ENCODE data around the gene CD19. TPM values are rescaled to one million over a fixed set of nuclear protein-coding genes. Genes with fewer than 3 reads are reported as not detected.
"Not testable (repeated sequence)": the region's sequence is repeated elsewhere in the genome, so short reads cannot be mapped to it uniquely, and the experiment has no call there.

Gene CD19
- not detected in 2 replicates for total RNA-seq
- not detected for polyA plus RNA-seq (2012)

DNA sequence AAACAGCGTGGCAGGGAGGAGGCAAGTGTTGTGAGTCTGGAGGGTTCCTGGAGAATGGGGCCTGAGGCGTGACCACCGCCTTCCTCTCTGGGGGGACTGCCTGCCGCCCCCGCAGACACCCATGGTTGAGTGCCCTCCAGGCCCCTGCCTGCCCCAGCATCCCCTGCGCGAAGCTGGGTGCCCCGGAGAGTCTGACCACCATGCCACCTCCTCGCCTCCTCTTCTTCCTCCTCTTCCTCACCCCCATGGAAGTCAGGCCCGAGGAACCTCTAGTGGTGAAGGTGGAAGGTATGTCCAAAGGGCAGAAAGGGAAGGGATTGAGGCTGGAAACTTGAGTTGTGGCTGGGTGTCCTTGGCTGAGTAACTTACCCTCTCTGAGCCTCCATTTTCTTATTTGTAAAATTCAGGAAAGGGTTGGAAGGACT, at the start of gene CD19:
CD19 (plus strand) TSS at position 171 of the 425 bp plus-strand sequence; CDS start at position 201, 30 bp downstream.
- no peak for DNase-seq (ENCODE audit: low read depth)

- DNase-seq (ENCODE audit: low read depth), result peak; percentile 53
Observed at GRCh38 chr16:28882551-28883160, 49.1 kb upstream of the CD19 start.

DNA sequence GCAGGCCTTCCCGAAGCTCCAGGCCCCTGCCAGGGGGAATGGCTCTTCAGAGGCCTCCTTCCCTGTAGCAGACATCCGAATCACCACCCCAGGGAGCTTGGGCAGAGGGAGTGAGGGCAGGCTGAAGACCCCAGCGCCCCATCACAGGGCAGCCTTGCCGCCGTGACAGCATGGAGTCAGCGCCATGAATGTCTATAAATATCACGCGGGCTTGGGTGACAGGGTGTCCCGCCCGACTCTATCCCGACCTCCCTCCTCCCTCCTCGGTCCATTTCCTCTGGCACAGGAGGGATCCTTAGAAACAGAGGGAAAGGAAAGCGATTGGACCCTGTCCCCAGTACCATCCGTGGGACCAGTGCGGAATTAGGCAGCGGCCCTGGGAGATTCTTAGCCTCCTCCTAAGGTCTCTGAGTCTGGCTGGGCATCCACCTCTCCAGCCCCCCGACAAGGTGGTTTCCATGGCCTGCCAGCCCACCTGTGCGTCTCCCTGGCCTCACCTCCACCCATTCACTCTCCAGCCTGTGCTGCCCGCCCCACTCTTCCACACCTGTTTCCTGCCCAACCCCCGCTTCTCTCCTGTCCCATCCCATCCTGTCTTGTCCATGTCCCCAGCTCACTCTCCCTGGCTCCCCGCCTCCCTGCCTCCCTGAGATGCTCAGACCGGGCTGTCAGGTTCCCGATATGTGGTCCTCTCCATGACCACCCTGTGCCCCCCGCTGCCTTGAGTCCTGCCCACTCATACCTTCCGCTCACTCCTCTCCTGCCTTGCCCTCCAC, 48.4 kb upstream of the CD19 start:
- no peak for DNase-seq (ENCODE audit: low read depth)

GRCh38 chr16:28884045-28884444, 47.7 kb upstream of the CD19 start:
- DNase-seq (ENCODE audit: low read depth), result no peak

GRCh38 chr16:28886945-28887344, 44.8 kb upstream of the CD19 start:
- no peak for DNase-seq (ENCODE audit: low read depth)

DNA sequence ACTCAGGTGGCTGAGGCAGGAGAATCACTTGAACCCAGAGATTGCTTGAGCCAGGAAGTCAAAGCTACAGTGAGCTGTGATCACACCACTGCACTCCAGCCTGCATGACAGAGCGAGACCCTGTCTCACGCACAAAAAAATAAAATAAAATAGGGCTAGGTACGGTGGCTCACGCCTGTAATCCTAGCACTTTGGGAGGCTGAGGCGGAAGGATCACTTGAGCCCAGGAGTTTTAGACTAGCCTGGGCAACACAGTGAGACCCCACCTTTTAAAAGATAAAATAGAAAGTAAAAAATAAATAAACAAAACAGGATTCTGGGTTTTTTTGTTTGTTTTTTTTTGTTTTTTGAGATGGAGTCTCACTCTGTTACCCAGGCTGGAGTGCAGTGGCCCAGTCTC, 41.4 kb upstream of the CD19 start:
- not testable (repeated sequence) for DNase-seq (ENCODE audit: low read depth)

GRCh38 chr16:28891964-28892890, 39.5 kb upstream of the CD19 start:
- DNase-seq (ENCODE audit: low read depth), result peak; percentile 45

- no peak for DNase-seq (ENCODE audit: low read depth)
Observed at GRCh38 chr16:28893291-28893690, 38.5 kb upstream of the CD19 start.

- no peak for DNase-seq (ENCODE audit: low read depth)
Observed at GRCh38 chr16:28895609-28896008, 36.2 kb upstream of the CD19 start.

DNA sequence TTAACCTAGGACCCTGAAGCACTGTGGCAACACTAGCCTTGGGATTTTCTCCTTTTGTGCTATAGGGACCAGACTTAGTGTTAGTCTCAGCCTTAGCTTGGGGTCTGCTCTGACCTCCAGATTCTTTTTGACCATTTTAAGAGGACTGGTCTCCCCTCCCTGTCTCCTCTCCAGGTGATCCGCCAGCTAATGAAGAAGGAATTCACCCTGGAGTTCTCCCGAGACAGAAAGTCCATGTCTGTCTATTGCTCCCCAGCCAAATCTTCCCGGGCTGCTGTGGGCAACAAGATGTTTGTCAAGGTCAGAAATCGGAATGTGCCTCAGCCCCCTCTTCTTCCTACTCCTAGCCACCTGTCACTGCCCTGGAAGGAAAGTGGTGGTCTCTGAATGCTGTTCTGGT, 33.9 kb upstream of the CD19 start:
- no peak for DNase-seq (ENCODE audit: low read depth)

DNA sequence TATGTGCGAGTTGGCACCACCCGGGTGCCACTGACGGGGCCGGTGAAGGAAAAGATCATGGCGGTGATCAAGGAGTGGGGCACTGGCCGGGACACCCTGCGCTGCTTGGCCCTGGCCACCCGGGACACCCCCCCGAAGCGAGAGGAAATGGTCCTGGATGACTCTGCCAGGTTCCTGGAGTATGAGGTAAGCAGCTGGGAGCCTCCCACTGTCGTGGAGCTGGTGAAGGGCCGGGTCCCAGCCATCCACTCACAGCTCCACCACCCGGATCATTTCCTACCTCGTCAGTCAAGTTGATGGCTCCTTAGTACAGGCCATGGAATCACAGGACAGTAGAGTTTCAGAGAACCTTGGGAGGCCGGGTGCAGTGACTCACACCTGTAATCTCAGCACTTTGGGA, 33.5 kb upstream of the CD19 start:
- DNase-seq (ENCODE audit: low read depth), result no peak

DNA sequence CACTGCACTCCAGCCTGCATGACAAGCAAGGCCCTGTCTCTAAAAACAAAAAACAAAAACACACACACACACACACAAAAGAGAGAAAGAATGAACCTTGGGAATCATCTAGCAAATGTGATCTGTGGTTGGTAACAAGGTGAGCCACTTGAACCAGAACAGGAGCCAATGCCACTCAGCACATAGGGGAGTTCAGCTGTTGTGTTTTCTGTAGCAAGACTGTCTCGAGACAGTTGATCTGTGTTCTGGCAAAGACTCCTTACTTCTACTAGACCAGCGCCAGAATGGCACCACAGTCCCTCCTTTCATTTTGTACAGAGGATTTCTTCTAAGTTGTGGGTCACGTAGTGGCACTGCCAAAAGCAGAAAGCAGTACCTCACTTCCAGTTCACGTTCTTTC, 32.8 kb upstream of the CD19 start:
- no peak for DNase-seq (ENCODE audit: low read depth)

DNA sequence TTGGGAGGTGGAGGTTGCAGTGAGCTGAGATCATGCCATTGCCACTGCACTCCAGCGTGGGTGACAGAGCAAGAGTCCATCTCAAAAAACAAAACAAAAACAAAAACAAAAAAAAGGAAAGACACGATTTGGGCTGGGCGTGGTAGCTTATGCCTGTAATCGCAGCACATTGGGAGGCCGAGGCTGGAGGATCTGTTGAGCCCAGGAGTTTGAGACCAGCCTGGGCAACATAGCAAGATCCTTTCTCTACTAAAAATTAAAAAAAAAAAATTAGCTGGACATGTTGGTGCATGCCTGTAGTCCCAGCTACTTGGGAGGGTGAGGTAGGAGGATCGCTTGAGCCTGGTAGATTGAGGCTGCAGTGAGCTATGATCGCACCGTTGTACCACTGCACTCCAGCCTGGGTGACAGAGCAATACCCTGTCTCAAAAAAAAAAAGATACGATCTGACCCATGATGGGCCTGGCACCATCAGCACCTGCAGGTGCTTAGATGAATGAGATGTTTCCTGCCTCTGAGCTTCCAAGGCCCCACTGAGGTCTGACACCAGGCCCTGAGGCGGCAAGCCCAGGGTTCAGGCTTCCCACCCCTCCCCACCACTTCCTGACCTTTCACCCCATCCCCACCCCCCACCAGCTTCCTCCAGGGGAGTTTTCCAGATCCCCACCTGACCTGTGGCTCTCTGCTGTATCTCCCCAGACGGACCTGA, 31.7 kb upstream of the CD19 start:
- no peak for DNase-seq (ENCODE audit: low read depth)

DNA sequence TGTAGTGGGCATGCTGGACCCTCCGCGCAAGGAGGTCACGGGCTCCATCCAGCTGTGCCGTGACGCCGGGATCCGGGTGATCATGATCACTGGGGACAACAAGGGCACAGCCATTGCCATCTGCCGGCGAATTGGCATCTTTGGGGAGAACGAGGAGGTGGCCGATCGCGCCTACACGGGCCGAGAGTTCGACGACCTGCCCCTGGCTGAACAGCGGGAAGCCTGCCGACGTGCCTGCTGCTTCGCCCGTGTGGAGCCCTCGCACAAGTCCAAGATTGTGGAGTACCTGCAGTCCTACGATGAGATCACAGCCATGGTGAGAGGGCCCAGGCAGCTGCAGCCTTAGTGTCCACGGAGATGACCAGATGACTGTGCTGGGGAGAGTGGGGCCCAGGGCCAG, 31.2 kb upstream of the CD19 start:
- DNase-seq (ENCODE audit: low read depth), result no peak

- no peak for DNase-seq (ENCODE audit: low read depth)
Observed at GRCh38 chr16:28901862-28902261, 29.9 kb upstream of the CD19 start.

DNA sequence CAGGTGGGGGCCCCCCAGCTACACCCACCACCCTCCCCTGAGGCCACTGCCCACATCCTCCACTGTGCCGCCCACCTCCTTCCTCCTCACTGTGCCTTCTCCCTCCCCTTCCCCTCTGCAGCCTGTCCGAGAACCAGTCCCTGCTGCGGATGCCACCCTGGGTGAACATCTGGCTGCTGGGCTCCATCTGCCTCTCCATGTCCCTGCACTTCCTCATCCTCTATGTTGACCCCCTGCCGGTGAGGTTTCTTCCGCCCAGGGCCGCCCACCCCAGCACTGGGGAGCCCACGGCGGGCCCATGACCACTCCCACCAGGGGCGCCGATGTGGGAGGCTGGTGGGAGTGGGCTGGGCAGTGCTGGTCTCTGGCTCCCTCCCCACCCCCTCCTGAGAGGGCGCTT, 28.9 kb upstream of the CD19 start:
- DNase-seq (ENCODE audit: low read depth), result no peak

DNA sequence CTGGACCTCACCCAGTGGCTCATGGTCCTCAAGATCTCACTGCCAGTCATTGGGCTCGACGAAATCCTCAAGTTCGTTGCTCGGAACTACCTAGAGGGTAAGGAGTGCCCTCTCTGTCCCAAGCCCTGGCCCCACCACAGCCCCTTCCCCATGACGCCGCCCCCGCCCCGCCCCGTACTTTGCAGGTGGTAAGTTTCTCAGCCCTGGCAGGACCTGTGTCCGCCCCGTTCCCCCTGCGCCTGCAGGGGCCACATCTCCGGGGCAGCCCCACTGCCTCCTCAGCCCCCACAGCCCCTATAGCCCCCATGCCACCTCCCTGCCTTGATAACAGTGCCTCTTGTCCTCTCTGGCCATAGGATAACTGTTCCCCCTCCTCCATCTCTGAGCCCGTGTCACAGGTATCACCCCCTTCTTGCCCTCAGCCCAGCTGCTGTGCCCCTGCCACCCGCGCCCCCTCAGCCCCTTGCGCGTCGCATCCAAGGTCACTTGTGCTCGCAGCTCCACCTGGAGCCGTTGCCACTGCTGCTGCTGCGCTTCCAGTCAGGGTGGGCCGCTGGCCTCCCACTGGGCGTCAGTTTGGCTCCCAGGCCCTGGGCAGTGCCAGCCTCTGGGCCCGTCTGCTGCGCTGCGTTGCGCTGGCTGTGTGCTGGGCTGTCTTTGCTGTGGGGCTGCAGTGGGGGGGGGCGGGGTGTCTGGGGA, 28.3 kb upstream of the CD19 start:
- DNase-seq (ENCODE audit: low read depth), result no peak

DNA sequence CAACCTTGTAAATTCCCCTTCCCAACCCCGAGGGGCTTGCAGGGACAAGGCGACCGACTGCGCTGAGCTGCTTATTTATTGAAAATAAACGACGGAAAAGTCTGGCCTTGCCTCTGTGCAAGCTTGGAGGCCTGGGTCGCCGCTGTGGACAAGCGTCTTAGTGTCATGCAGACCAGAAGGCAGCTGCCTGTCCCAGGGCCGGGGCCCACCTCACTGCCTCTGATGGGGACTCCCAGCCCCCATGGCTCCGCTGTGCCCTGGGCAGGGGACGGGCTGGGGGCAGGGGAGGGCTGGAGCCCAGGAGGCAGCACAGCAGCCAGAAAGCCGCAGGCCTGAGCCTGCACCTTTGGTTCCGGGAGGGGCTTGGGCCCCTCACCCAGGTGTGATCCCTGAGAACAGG, 27.4 kb upstream of the CD19 start:
- DNase-seq (ENCODE audit: low read depth), result no peak

- no peak for DNase-seq (ENCODE audit: low read depth)
Observed at GRCh38 chr16:28904828-28905227, 26.9 kb upstream of the CD19 start.

GRCh38 chr16:28905229-28905754, 26.5 kb upstream of the CD19 start:
- DNase-seq (ENCODE audit: low read depth), result no peak
